HG03457 (cell line): Measurements from ENCODE around the gene LRP1-AS.
"Not testable (repeated sequence)": the region's sequence is repeated elsewhere in the genome, so short reads cannot be mapped to it uniquely, and the experiment has no call there.

Source experiments
- ATAC-seq: cut with Tn5 transposase; IDR thresholded peaks from one replicate; pipeline ENCODE4 v1.9.1; 2021; ENCODE audit warnings: moderate number of reproducible peaks; ENCODE audit not compliant: unreplicated experiment

The LRP1-AS gene

GRCh38 chr12:57123813-57124212 is 23.6 kb downstream of the LRP1-AS start:
- ATAC-seq: no peak

DNA sequence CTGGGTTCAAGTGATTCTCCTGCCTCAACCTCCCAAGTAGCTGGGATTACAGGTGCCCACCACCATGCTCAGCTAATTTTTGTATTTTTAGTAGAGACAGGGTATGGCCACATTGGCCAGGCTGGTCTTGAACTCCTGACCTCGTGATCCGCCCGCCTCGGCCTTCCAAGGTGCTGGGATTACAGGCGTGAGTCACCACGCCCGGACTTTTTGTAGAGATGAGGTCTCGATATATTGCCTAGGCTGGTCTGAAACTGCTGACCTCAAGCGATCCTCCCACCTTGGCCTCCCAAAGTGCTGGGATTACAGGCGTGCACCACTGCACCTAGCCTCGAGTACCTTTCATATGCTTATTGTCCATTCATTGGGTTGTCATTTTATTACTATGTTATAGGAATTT is 26.7 kb downstream of the LRP1-AS start:
- ATAC-seq: not testable (repeated sequence)

- ATAC-seq: no peak
Observed at GRCh38 chr12:57119294-57120085, 27.9 kb downstream of the LRP1-AS start.

- no peak for ATAC-seq
Observed at GRCh38 chr12:57118711-57119271, 28.6 kb downstream of the LRP1-AS start.

DNA sequence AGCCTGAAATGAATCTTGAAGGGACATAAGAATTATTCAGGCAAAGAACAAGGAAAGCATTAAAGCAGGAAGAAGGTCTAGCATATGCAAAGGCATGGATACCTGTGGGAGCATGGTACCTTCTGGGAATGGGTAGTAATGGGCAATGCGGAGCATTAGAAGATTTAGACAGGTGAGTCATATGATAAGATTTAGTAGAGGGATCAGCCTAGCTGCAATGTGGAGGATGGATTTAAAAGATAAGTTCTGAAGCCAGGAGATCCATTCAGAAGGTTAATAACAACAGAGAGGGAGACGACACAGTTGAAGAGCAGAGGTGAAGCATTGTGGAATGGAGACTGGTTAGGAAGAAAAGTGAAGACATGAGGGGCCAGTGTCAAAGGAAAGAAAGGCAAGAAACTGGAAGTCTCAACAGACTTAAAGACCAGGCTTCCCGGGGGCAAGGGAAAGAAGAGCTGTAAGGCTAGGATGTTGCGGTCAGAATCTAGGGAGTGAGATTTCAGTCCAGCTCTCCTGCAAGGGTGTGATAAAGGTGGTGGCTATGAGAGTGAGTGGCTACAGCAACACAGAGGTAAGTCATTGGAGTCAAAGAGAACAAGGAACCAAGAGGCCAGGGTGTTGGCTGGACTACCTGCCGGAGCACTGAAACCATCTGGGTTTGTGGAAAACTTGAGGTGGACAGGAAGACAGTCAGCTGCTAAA is 30.7 kb downstream of the LRP1-AS start:
- ATAC-seq: no peak

DNA sequence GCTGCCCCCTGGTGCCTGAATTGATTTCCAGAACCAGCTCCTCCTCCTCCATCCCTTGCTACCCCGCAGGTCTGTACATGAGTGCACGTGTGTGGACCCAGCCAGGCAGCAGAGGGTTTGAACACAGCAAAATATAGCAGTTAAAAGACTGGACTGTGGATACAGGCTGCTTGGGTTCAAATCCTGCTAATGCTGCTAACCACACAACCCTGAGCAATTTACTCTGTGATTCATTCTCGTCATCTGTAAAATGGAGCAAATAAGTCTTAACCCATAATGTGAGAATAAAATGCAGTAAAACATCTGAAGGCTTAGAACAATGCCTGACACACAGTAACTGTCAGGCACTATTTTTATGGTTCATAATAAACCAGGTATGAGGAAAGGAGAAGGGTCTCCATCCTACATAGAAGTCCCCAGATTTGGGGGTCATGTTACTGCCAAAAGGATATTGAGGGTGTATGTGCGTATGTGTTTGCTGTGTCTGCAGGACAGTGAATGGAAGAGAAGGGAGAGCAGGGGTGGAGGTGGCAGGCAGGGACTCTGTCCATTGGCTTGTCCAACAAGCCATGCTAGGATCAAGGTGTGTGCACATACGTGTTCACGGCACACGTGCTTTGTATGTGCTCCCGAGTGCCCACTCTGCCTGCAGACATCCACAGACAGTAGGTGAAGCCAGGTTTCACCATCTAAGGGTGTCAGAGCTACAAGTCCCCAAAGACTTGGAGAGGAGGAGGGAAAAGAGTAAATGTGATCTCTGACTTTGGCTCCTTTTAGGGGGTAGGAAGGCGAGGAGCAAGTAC is 34.7 kb downstream of the LRP1-AS start:
- no peak for ATAC-seq

- ATAC-seq: peak; percentile 38
Observed at GRCh38 chr12:57111031-57111734, 36.2 kb downstream of the LRP1-AS start, which contains the start of gene STAT6. Gene STAT6, minus strand, starts transcription at chr12:57111362. Its CDS starts 3,084 bp downstream, at chr12:57108278.

DNA sequence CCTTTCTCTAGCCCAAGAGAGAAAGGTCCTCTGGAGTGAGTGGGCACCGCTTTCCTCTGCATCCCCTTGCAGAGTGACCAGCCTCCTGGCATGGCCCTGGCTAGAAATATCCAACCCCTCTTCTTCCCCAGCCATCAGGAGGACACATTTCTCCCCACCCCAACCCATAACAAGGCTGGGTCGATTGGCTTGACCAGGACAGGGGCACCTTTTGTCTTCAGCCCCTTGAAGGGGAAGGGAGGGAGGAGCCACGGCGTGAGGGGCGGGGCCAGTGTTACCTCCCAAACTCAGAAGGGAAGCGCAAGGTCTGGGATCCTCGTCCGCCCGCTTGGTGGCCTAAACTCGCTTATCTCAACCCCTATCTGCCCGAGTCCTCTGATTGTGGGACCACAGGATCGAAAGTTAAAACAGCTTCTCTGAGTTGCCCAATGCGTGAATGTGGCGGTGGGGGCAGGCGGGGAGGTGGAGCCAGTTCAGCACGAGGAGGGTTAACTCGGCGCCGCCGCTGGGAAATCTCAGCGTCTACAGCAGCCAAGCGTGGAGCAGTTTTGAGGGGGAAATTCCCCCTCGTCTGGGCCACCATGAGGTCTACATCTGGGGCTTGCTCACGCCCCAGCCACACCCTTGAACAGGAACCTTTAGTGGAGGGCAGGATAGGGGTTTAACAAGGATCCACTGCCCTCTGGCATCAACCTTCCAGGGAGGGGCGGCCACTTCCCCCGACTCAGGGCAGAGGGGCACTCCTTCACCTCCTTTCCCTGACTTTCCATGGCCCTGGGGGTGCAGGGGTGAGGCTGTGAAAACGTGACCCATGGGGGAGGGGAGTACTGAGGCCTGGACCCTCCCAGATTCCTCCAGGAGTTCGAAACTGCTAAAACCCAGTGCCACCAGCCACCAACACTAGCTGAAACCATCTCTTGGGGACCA is 37.1 kb downstream of the LRP1-AS start:
- ATAC-seq: no peak

DNA sequence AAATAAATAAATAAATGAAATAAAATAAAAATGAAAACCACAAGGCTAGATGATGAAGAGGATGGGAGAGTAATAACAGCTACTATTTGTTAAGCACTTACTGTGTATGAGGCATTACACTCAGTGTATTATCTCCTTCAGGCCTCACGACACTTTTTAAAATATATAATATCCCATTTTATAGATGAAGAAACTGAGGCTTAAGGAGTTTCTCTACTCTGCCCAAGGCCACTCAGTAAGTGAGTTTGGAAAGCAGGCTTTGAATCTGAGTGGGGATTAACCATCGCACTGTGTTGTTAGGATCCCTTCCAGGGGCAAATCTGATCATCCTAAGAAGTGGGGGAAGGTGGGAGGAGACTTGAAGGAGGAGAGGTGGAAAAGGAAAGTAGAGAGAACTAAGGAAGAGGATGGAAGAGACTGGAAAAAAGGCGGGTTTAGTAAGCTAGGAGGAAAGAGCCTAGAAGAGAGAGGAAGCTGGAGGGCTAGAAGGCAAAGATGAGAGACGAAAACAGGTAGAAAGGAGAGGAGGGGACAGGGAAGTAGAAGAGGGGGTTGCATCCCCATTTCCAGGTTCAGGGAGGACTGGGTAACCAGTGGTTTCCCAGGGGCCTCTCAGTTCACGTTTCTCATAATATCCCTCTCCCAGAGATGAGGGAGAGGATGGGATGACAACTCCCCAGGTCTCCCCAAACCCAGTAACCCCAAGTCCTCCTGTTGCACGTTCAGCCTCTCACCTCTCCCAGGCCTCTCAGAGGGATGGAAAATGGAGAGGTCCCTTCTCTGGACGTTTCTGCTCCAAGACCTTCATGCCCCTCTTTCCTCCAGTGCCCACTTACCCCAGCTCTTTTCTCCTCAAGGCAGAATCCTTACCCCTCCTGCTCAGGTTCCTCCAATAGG is 38.0 kb downstream of the LRP1-AS start:
- ATAC-seq: no peak

GRCh38 chr12:57107456-57108155 is 39.8 kb downstream of the LRP1-AS start:
- no peak for ATAC-seq

- ATAC-seq: no peak
Observed at GRCh38 chr12:57106021-57106708, 41.3 kb downstream of the LRP1-AS start.

GRCh38 chr12:57105011-57105753 is 42.2 kb downstream of the LRP1-AS start:
- ATAC-seq: no peak

DNA sequence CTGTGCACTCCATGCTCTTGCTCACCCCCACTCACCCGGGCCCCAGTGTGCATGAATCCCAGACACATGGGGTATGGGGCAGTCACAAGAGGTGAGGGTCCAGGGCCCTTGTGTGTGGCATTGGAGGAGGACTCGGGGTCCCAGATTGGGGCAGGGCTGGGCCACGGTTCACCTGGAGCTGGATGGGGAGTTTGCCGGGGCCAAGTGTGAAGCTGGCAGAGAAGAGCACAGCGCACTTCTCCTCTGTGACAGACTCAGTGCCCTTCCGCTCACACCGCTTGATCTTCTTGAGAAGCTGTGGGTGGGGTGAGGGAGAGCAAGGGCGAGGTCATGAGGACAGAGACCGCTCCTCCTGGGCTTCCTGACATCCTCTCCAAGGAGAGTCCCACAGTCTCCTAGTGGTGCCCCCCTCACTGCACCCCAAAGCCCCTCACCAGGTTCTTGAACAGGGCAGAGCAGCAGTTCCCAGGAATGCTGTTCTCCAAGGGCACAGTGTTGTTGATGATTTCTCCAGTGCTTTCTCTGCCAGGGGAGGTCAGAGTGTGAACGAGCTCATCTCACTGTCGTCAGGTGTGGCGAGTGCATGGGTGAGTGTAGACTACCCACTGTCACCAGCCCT is 43.0 kb downstream of the LRP1-AS start:
- ATAC-seq: no peak

DNA sequence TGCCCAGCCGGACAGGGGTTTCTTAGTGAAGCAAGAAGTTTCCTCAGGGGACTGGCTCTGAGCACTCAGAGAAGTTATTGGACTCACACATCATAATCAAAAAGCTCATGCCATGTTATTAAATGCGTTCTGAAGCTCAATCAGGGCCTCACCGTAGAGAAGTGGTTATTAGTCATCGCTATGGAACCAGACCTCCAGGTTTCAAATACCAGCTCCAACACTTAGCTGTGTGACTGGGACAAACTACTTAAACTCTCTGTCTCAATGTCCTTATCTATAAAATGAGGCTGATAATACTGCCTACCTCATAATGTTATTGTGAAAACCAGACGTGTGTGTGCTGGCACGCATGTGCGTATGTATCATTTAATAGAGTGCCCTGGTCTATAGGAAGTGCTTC is 43.6 kb downstream of the LRP1-AS start:
- ATAC-seq: no peak

DNA sequence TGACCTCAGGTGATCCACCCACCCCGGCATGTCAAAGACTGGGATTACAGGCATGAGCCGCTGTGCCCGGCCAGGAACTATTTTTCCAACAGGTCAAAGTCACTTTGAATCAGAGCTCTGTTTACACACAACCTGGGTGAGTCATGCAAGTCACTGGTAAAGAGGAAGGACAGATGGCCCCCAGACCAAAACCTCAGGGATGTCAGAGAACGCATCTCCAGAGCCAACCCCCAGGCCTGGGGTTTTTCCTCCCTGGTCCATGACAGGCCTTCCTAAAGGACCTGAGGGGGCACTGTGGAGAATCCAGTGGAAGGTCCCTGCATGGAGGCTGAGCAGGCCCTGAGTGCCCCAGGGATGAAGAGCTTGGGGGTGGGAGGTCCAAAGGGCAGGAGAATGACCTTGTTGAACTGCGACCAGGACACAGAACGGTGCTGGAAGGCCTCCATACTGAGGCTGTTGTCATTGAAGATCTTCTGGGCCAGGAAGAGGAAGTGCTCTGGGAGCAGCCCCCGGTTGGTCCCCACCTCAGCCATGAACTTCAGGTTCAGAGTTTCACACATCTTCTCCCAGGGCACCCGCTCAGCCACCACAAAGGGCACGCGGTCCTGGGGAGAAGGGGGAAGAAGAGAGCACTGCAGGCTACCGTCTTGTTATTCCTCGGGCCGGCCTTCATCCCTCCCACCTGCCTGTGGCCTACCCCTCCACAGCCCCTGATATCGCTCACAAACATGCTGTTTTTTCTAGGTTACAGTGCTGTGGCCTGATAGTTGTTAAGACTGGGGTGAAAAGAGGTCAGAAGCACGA is 45.3 kb downstream of the LRP1-AS start:
- ATAC-seq: no peak
